Activated CD4-positive, alpha-beta T cell treated with anti-CD3 and anti-CD28 coated beads, Interleukin-2, Interleukin-6, amounts not matched to agents 100 ng/mL and 50 ng/mL, durations not matched to agents 16 hours and 8 hours (primary cell): ENCODE results near the gene OR5AK2.
A peak's percentile ranks its signal among the peaks of the same experiment; 100 is the strongest.
"Not testable (repeated sequence)": the region's sequence is repeated elsewhere in the genome, so short reads cannot be mapped to it uniquely, and the experiment has no call there.

Experiments used
- DNase-seq: peaks from one replicate; pipeline ENCODE4 v3.0.0-alpha.2; 2020

Gene OR5AK2, protein sequence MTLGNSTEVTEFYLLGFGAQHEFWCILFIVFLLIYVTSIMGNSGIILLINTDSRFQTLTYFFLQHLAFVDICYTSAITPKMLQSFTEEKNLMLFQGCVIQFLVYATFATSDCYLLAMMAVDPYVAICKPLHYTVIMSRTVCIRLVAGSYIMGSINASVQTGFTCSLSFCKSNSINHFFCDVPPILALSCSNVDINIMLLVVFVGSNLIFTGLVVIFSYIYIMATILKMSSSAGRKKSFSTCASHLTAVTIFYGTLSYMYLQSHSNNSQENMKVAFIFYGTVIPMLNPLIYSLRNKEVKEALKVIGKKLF

DNA sequence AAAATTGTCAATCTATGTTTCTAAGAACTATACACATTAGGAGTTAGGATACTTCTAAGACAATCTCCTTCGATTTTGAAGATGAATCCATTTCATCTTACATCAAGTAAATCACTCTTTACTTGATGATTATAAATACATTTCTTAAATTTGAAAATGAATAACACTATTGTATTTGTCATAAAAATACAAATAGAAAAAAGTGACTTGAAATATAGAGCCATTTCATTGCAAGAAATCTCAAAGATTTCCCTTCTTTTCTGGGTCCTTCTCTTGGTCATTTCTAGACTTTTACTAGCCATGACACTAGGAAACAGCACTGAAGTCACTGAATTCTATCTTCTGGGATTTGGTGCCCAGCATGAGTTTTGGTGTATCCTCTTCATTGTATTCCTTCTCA lies at the start of gene OR5AK2:
Gene OR5AK2, plus strand, starts transcription at position 301 of the 400 bp plus-strand sequence. Its CDS starts 0 bp downstream, at position 301.
- DNase-seq, result no peak

DNA sequence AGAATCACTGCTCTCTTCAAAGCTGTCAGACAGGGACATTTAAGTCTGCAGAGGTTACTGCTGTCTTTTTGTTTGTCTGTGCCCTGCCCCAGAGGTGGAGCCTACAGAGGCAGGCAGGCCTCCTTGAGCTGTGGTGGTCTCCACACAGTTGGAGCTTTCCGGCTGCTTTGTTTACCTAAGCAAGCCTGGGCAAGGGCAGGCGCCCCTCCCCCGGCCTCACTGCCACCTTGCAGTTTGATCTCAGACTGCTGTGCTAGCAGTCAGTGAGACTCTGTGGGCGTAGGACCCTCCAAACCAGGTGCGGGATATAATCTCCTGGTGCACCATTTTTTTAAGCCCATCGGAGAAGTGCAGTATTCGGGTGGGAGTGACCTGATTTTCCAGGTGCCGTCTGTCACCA lies 43.2 kb upstream of the OR5AK2 start:
- not testable (repeated sequence) for DNase-seq

DNA sequence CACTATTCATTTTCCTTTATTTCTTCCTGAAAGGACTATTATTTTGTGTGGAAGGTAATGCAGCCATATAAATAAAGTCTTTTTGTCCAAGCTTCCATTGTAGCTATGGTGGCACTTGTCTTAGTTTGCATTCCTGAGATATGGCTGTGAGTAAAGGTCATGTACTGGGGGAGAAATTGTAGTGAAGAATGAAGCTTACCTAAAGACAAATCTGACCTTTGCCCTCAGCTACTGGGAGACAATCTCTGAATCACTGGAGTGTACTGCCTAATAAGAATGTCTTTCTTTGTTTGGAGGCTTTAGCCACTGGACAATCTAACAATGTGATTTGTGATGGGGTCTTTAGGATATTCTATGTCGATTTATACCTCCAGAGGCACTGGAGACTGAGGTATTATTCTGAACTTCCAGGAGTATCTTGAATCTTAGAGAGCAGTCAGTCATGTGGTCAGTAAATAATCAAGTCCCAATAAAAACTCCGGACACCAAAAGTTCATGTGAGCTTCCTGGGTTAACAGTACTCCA lies 39.7 kb upstream of the OR5AK2 start:
- DNase-seq, result no peak

DNA sequence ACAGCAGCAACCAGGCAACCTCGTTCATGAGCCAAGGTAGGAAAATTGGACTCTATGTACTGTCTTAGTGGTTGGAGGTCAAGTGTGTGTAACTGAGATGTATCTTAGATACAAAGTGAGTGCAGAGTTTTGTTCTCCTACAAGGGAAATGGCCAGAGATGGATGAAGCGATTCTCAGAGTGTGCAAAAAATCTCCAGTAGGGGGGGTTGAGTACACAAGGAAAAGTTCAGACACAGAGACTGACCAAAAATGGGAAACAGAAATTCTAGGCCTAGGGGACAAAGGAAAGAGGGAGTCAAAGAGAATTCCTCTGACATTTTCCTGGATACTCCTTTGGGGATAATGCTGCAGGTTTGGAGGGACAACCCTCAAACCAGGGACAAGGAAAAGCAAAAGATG lies 38.2 kb upstream of the OR5AK2 start:
- no peak for DNase-seq

DNA sequence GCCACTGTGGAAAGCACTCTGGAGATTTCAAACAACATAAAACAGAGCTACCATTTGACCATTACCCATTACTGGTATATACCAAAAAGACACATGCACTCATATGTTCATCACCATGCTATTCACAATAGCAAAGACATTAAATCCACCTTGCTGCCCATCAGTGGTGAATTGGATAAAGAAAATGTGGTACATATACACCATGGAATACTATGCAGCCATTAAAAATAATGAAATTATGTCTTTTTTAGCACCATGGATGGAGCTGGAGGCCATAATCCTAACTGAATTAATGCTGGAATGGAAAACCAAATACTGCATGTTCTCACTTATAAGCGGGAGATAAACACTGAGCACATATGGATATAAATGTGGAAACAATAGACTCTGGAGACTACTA lies 34.8 kb upstream of the OR5AK2 start:
- not testable (repeated sequence) for DNase-seq

DNA sequence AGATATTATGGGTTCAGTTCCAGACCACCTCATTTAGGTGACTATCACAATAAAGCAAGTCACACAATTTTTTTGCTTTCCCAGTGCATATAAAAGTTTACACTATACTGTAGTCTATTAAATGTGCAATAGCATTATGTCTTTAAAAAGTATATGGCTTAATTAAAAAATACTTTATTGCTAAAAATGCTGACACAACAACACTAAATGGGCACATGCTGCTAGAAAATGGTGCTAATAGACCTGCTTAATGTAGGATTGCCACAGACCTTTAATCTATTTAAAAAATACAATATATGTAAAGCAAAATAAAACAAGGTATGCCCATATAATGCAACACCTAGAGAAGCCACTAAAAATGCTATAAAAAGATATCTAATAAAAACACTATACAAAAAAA lies 27.1 kb upstream of the OR5AK2 start:
- DNase-seq, result no peak

DNA sequence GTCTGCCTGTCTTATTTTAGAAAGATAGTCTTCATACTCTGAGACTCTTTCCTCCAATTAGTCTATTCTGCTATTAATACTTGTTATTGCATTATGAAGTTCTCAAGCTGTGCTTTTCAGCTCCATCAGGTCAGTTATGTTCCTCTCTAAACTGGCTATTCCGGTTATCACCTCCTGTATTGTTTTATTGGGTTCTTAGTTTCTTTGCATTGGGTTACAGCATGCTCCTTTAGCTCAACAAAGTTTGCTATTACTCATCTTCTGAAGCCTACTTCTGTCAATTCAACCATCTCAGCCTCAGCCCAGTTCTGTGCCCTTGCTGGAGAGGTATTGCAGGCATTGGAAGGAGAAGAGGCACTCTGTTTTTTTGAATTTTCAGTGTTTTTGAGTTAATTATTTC lies 21.0 kb upstream of the OR5AK2 start:
- DNase-seq, result no peak

DNA sequence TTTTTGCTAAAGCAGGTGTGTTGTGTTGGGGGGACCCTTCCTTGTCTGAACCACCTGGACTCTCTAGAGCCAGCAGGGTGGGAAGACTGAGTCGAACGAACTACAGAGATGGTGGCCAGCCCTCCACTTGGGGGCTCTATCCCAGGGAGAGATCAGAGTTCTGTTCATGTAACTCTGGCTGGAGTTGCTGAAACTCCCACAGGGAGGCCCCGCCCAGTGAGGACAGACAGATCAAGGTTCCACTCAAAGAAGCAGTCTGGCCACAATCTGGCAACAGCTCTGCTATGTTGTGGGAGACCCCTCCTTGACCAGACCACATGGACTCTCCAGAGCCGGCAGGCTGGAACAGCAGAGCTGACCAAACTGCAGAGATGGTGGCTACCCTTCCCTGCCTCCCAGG lies 20.2 kb upstream of the OR5AK2 start:
- no peak for DNase-seq

DNA sequence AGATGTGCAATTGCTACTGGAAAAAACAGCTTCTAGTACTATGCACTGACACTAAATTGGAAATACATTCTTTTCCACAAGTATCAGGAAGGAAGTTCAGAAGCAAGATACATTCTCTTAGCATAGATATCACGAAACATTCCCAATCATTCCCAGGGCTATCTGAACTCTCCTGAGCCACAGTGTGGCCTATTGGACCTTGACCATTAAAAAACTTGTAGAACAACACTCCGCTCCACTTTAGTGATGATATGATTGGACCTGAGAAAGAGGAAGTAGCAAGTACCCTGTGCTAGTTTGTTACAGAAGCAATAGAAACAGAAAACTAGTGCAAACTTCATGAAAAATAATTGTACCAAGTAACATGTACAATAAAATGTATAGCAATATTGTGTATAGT lies 11.4 kb upstream of the OR5AK2 start:
- DNase-seq, result no peak

DNA sequence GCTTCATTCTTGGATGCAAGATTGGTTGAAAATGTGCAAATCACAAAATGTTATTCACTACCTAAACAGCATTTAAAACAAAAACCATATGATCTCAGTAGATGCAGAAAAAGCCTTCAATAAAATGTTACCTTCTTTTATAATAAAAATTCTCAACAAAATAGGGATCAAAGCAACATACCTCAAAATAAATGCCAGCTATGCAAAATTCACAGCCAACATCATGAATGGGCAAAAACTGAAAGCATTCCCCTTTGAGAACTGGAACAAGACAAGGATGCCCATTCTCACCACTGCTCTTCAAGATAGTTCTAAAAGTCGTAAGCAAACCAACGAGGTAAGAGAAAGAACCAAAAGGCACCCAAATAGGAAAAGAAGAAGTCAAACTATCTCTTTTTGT lies 2.0 kb downstream of the OR5AK2 start:
- DNase-seq, result no peak

DNA sequence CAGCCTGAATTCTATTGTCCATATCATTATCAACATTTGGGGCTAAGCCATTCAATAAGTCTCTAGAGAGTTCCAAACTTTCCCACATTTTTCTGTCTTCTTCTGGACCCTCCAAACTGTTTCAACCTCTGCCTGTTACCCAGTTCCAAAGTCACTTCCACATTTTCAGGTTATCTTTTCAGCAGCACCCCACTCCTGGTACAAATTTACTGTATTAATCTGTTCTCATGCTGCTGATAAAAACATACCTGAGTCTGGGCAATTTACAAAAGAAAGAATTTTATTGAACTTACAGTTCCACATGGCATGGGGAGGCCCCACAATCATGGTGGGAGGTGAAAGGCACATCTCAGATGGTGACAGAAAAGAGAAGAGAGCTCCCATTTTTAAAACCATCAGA lies 5.8 kb downstream of the OR5AK2 start:
- no peak for DNase-seq

DNA sequence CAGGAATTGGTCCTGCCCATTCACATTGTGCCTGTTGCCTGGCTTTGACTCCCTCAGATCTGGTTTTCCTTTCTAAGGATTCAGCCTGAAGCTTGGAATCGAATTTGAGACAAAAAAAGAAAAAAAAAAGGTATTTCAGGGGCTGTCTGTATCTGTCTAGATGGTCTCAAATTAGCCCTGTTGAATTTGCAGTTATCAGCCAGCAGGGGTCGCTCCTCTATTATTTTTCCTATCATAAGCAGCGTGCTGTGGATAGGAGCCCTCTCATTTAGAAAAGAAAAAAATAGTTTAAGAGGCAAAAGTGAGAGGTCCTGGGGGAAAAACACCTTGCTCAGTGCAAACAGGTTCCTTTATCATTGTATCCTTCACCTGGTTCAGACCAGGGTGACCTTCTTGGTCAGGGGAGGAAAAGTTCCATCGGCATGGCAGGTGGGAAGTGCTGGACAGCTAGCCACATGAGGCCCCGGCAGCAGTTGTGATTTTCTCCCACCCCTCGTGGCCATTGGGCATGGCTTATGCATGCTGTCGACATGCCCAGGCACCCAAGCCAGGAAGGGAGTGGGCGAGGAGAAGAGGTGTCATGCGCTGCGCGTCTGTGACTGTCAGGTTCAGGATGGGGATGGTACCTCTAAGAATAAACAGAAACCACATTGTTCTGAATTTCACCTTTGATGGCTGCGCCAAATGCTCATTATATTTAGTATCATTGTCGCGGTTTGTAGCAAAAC lies 13.1 kb downstream of the OR5AK2 start:
- DNase-seq, result peak; percentile 1

DNA sequence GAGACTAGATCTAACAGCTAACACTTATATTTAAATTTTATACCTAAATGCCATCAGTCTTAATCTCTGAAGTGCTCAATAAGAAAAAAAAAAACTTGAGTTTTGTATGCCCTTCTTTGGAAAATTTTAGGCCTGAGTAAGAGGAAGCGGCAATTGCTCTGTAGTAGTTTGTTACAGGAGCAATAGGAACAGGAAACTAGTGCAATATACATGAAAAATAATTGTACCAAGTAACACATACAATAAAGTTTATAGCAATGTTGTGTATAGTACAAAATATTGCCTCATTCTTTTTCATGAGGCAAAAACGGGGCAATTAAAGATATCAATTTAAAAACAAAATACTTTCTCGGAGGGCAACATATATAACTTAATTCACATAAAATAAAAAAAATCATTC lies 19.7 kb downstream of the OR5AK2 start:
- no peak for DNase-seq

DNA sequence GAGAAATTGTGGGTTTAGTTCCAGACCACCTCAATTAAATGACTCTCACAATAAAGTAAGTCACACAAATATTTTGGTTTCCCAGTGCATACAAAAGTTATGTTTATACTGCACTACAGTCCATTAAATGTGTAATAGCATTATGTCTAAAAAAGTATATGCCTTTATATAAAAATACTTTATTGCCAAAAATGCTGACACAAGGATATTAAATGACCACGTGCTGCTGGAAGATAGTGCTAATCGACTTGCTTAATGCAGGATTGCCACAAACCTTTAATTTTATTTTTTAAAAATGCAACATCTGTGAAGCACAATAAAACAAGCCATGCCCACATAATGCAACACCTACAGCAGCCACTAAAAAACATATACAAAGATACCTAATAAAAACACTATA lies 27.0 kb downstream of the OR5AK2 start:
- DNase-seq, result no peak

DNA sequence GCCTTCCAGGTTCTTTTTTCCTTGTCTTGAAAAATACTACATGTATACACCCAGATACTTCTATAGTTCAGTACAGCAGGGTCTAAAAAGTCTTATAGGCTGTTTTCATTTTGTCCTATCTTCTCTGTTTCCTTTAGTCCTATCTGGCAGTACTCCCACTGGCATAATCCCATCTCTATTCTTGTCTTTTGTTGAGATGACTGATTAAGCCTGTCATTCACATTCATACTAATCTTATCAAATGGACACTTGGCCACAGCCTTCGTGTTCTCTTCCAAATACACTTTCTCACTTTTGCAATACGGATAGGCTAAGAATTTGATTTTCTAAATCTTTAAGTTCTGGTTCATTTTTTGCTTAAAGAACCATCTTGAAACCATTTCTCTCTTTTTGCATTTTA lies 42.8 kb downstream of the OR5AK2 start:
- no peak for DNase-seq
